CD14-positive monocyte (primary cell): Measurements from ENCODE around the gene HCN2. TPM values are rescaled to one million over a fixed set of nuclear protein-coding genes. Genes with fewer than 3 reads are reported as not detected.

Source experiments
- DNase-seq, 3 donors: peaks; one replicate each; pipeline ENCODE4 v3.0.0-alpha.2; 2011 to 2022
- H2AFZ ChIP-seq: 2 replicates; pipeline ENCODE4 v1.6.0; 2012; ENCODE audit warnings: mild to moderate bottlenecking, low read depth, low read length, inconsistent platforms; ENCODE audit not compliant: insufficient read depth, poor library complexity, severe bottlenecking
- H3K27ac ChIP-seq, 2 donors: 1 replicate in 1 of 2; 2 replicates in 1 of 2; pipeline ENCODE4 v1.5.1; 2012 to 2013; ENCODE audit warnings: low read length in 2 of 2, control low read depth in 1 of 2, inconsistent platforms in 1 of 2, low read depth in 1 of 2, mild to moderate bottlenecking in 1 of 2
- H3K27me3 ChIP-seq, 2 donors: one replicate each; pipeline versions ENCODE4 v1.6.0 to v1.6.1; 2011 to 2013; ENCODE audit warnings: low read length in 2 of 2; ENCODE audit not compliant: control insufficient read depth in 2 of 2, insufficient read depth in 2 of 2
- H3K36me3 ChIP-seq, 2 donors: replicated peaks in 1 of 2; 1 replicate in 1 of 2; 2 replicates in 1 of 2; pipeline versions ENCODE4 v1.5.1 to v1.6.1; 2012 to 2013; ENCODE audit warnings: low read length in 2 of 2, control low read depth in 1 of 2, inconsistent platforms in 1 of 2, mild to moderate bottlenecking in 1 of 2; ENCODE audit not compliant: insufficient read depth in 2 of 2, control insufficient read depth in 1 of 2
- H3K4me1 ChIP-seq, 2 donors: 1 replicate in 1 of 2; 2 replicates in 1 of 2; pipeline versions ENCODE4 v1.5.1 to v1.6.1; 2012 to 2013; ENCODE audit warnings: low read length in 2 of 2, control low read depth in 1 of 2, inconsistent platforms in 1 of 2, mild to moderate bottlenecking in 1 of 2, moderate library complexity in 1 of 2; ENCODE audit not compliant: insufficient read depth in 2 of 2, control insufficient read depth in 1 of 2
- H3K4me2 ChIP-seq: replicated peaks from 2 replicates; pipeline ENCODE3; 2012; ENCODE audit warnings: low read length, moderate library complexity, mild to moderate bottlenecking; ENCODE audit not compliant: poor library complexity, severe bottlenecking; ENCODE audit errors: extremely low read depth
- H3K4me3 ChIP-seq, 3 experiments: fragments of 200-600 bp in 1 of 3; sonication (generic) in 1 of 3; replicated peaks in 1 of 3; 1 replicate in 2 of 3; 2 replicates in 1 of 3; pipeline ENCODE4 v1.5.1; 2011 to 2013; ENCODE audit warnings: low read length in 3 of 3, mild to moderate bottlenecking in 3 of 3, control low read depth in 2 of 3, low read depth in 2 of 3, inconsistent platforms in 1 of 3, moderate library complexity in 1 of 3
- H3K79me2 ChIP-seq: 2 replicates; pipeline ENCODE4 v1.6.0; 2012; ENCODE audit warnings: mild to moderate bottlenecking, control low read depth, inconsistent platforms, low read length, moderate library complexity; ENCODE audit not compliant: insufficient read depth
- H3K9ac ChIP-seq: 2 replicates; pipeline ENCODE4 v1.6.0; 2017; ENCODE audit warnings: low read length, mild to moderate bottlenecking; ENCODE audit not compliant: insufficient read depth, poor library complexity, severe bottlenecking
- H3K9me3 ChIP-seq, 2 donors: replicated peaks in 1 of 2; 1 replicate in 1 of 2; 2 replicates in 1 of 2; pipeline versions ENCODE4 v1.5.1 to v1.6.1; 2012 to 2013; ENCODE audit warnings: low read length in 2 of 2, control low read depth in 1 of 2; ENCODE audit not compliant: control insufficient read depth in 1 of 2, insufficient read depth in 1 of 2
- H4K20me1 ChIP-seq: 2 replicates; pipeline ENCODE4 v1.6.0; 2012; ENCODE audit warnings: mild to moderate bottlenecking, low read length, control low read depth, moderate library complexity; ENCODE audit not compliant: insufficient read depth
- H3K27ac Mint-ChIP-seq, 7 donors: one replicate each; pipeline ENCODE4 v1.8.0; 2020; ENCODE audit warnings: mild to moderate bottlenecking in 7 of 7, mixed read lengths in 7 of 7, moderate library complexity in 6 of 7, inconsistent platforms in 2 of 7
- H3K27me3 Mint-ChIP-seq, 3 donors: one replicate each; pipeline ENCODE4 v1.8.0; 2021 to 2022; ENCODE audit warnings: low read depth in 3 of 3, mild to moderate bottlenecking in 3 of 3, mixed read lengths in 3 of 3, moderate library complexity in 3 of 3, inconsistent platforms in 1 of 3
- H3K36me3 Mint-ChIP-seq, 2 donors: one replicate each; pipeline ENCODE4 v1.8.0; 2020; ENCODE audit warnings: mixed read lengths in 2 of 2, inconsistent platforms in 1 of 2, mild to moderate bottlenecking in 1 of 2
- H3K4me1 Mint-ChIP-seq: one replicate; pipeline ENCODE4 v1.8.0; 2020; ENCODE audit warnings: mild to moderate bottlenecking, mixed read lengths
- H3K4me3 Mint-ChIP-seq, 2 donors: one replicate each; pipeline ENCODE4 v1.8.0; 2020; ENCODE audit warnings: mild to moderate bottlenecking in 2 of 2, mixed read lengths in 2 of 2, moderate library complexity in 1 of 2
- H3K9me3 Mint-ChIP-seq, 7 donors: one replicate each; pipeline ENCODE4 v1.8.0; 2020 to 2022; ENCODE audit warnings: mixed read lengths in 7 of 7, mild to moderate bottlenecking in 6 of 7, moderate library complexity in 6 of 7, inconsistent platforms in 2 of 7
- WGBS: methylation state at CpG from one replicate; pipeline ENCODE4 v1.1.5; 2013; ENCODE audit warnings: missing lambda C conversion rate; ENCODE audit not compliant: insufficient coverage; 5-methylcytosine and 5-hydroxymethylcytosine counted together
- intact Hi-C, 2 donors: fragments of 100-400 bp; cut with micrococcal nuclease; formaldehyde crosslinking; loops; one replicate each; pipeline versions ENCODE4 v1.15.0 to v1.15.1; 2023
- polyA plus RNA-seq, 3 donors: library from polyadenylated mRNA; depleted of rRNA in 1 of 3; unstranded in 2 of 3; stranded (reverse) in 1 of 3; fragments of 300-500 nt in 2 of 3; fragments of >200 nt in 1 of 3; fragmentation: Illumina TruSeq in 2 of 3; gene quantifications; 1 replicate in 2 of 3; 2 replicates in 1 of 3; pipeline ENCODE4 v1.2.3, GENCODE V29; 2012 to 2021
- TF ChIP-seq, protein P1 (sequence below): fragments of 200-600 bp; IDR thresholded peaks from one replicate; pipeline ENCODE4 v1.8.0; 2022; ENCODE audit warnings: antibody characterized with exemption, mild to moderate bottlenecking

The HCN2 gene
- polyA plus RNA-seq, 3 donors: 0.21 TPM; not detected in 2

- no peak for DNase-seq
- 95% methylated on average over 54 of the region's 54 CpGs for WGBS
- H3K27ac ChIP-seq: no peak overlapping the region
- Mint-ChIP-seq H3K36me3 (peaks cover 33 to 79% of the 10 kb centered on the region in 2 donors), H3K27me3 (no peaks in the 10 kb centered on the region), H3K27ac (no peak overlapping the region), H3K9me3 (no peaks in the 10 kb centered on the region), H3K4me1 (peaks cover 8% of the 10 kb centered on the region), H3K4me3 (no peak overlapping the region)
- H3K27me3 ChIP-seq: no peaks in the 10 kb centered on the region
- no peak overlapping the region for H3K9ac ChIP-seq
- intact Hi-C loops: no loop called here
- peaks cover 72 to 85% of the 10 kb centered on the region in 2 donors for H3K36me3 ChIP-seq
- peaks cover 71% of the 10 kb centered on the region for H3K79me2 ChIP-seq
- H3K9me3 ChIP-seq: no peaks in the 10 kb centered on the region
- no peak overlapping the region for H2AFZ ChIP-seq
- TF ChIP-seq, protein P1, sequence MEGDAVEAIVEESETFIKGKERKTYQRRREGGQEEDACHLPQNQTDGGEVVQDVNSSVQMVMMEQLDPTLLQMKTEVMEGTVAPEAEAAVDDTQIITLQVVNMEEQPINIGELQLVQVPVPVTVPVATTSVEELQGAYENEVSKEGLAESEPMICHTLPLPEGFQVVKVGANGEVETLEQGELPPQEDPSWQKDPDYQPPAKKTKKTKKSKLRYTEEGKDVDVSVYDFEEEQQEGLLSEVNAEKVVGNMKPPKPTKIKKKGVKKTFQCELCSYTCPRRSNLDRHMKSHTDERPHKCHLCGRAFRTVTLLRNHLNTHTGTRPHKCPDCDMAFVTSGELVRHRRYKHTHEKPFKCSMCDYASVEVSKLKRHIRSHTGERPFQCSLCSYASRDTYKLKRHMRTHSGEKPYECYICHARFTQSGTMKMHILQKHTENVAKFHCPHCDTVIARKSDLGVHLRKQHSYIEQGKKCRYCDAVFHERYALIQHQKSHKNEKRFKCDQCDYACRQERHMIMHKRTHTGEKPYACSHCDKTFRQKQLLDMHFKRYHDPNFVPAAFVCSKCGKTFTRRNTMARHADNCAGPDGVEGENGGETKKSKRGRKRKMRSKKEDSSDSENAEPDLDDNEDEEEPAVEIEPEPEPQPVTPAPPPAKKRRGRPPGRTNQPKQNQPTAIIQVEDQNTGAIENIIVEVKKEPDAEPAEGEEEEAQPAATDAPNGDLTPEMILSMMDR: no peak
- H3K4me2 ChIP-seq: no peak overlapping the region
- no peaks in the 10 kb centered on the region for H3K4me1 ChIP-seq
- peaks cover 98% of the 10 kb centered on the region for H4K20me1 ChIP-seq
- H3K4me3 ChIP-seq: no peak overlapping the region
Measured at GRCh38 chr19:652467-653389, 63.0 kb downstream of the HCN2 start.

- intact Hi-C loops: no loop called here
- peaks cover 100% of the 10 kb centered on the region for H4K20me1 ChIP-seq
Measured at GRCh38 chr19:653425-653824, 63.7 kb downstream of the HCN2 start.

More at GRCh38 chr19:653425-653824, 63.7 kb downstream of the HCN2 start:
- no peaks in the 10 kb centered on the region for H3K27me3 ChIP-seq
- no peak for DNase-seq
- Mint-ChIP-seq H3K4me1 (peaks cover 8% of the 10 kb centered on the region), H3K4me3 (no peak overlapping the region), H3K36me3 (peaks cover 31 to 76% of the 10 kb centered on the region in 2 donors), H3K27ac (peak overlapping the region in 1 of 7 donors; percentile 82), H3K9me3 (no peaks in the 10 kb centered on the region), H3K27me3 (no peaks in the 10 kb centered on the region)
- no peak overlapping the region for H3K4me3 ChIP-seq
- TF ChIP-seq, protein P1: no peak
- no peak overlapping the region for H2AFZ ChIP-seq
- H3K79me2 ChIP-seq: peaks cover 78% of the 10 kb centered on the region
- no peaks in the 10 kb centered on the region for H3K4me1 ChIP-seq
- H3K36me3 ChIP-seq: peaks cover 72 to 87% of the 10 kb centered on the region in 2 donors
- no peak overlapping the region for H3K4me2 ChIP-seq
- H3K9me3 ChIP-seq: no peaks in the 10 kb centered on the region
- H3K27ac ChIP-seq: no peak overlapping the region
- no peak overlapping the region for H3K9ac ChIP-seq
- WGBS: 96% methylated on average over 15 of the region's 17 CpGs
